ENCODE measurements around the gene TERB1. TPM values are rescaled to one million over a fixed set of nuclear protein-coding genes. Genes with fewer than 3 reads are reported as not detected.

Gene TERB1
- polyA plus RNA-seq, 1 of the 3 experiments (the other 2 are of a cell fraction) = 0.08 TPM

- Histone ChIP-seq H3K4me2 (no peak overlapping the region), H3K36me3 (replicated peaks in 1 of 2; ENCODE audit: control insufficient read depth in 1 of 2, insufficient read depth in 2 of 2, low read length in 1 of 2) (peaks cover 7 to 10% of the 10 kb centered on the region in 2 experiments), H3K9ac (no peak overlapping the region), H3K4me3 (ENCODE audit: low read depth in 2 of 2, low read length in 1 of 2) (no peak overlapping the region), H3K27me3 (ENCODE audit: insufficient read depth) (no peaks in the 10 kb centered on the region), H3K9me3 (no peaks in the 10 kb centered on the region), H3F3A (replicated peaks; ENCODE audit: insufficient read depth) (no peaks in the 10 kb centered on the region), H3K27ac (ENCODE audit: low read depth in 2 of 2, low read length in 1 of 2) (no peak overlapping the region), H3K79me2 (ENCODE audit: insufficient read depth) (peaks cover 22% of the 10 kb centered on the region), H4K20me1 (ENCODE audit: insufficient read depth) (peaks cover 16% of the 10 kb centered on the region), H3K4me1 (ENCODE audit: control insufficient read depth in 1 of 2, insufficient read depth in 2 of 2, low read depth in 1 of 2, low read length in 1 of 2) (peaks cover 10 to 16% of the 10 kb centered on the region in 2 experiments; a peak in 2 of 4 replicates), H3K9me2 (no peaks in the 10 kb centered on the region), H2AFZ (ENCODE audit: low read depth) (no peak overlapping the region)
- no peak for DNase-seq
- 90% methylated on average over 2 of the region's 2 CpGs for WGBS (ENCODE audit: low lambda C conversion rate)
- ChIA-PET CTCF (interaction anchor here (1.0 to 1.3 kb wide), 2 partner anchors 26 to 114 kb away, joined by 3 read pairs; no protein-coding TSS in a partner anchor), POLR2A (no interaction called here)
- TF ChIP-seq FOSL2 (IDR thresholded peaks at IDR 0.05; ENCODE audit: borderline replicate concordance, low read depth) = no peak
- no peak for TF ChIP-seq NRF1 (IDR thresholded peaks at IDR 0.05; ENCODE audit: low read depth, low read length)
- no peak for TF ChIP-seq REST (IDR thresholded peaks at IDR 0.05; ENCODE audit: low read depth, low read length)
- TF ChIP-seq MXI1 (IDR thresholded peaks at IDR 0.05; ENCODE audit: low read depth, low read length) = no peak
These were observed 47.2 kb downstream of the TERB1 start for GRCh38 chr16:66754211-66754610.

- no peaks in the 10 kb centered on the region for H3K9me3 ChIP-seq
- ChIA-PET CTCF (interaction anchor here (1.1 to 4.0 kb wide), 10 partner anchors 12 to 115 kb away, joined by 4 to 68 read pairs (median 10); partner anchors contain the start of gene NAE1), POLR2A (no interaction called here)
- no peak overlapping the region for H3K27ac ChIP-seq (ENCODE audit: low read depth in 2 of 2, low read length in 1 of 2)
- H3K36me3 ChIP-seq (replicated peaks in 1 of 2; ENCODE audit: control insufficient read depth in 1 of 2, insufficient read depth in 2 of 2, low read length in 1 of 2) = peaks cover 14 to 22% of the 10 kb centered on the region in 2 experiments
- H3K4me1 ChIP-seq (ENCODE audit: control insufficient read depth in 1 of 2, insufficient read depth in 2 of 2, low read depth in 1 of 2, low read length in 1 of 2) = peaks cover 15 to 17% of the 10 kb centered on the region in 2 experiments; a peak in 2 of 4 replicates
- no peak overlapping the region for H2AFZ ChIP-seq (ENCODE audit: low read depth)
- WGBS (ENCODE audit: low lambda C conversion rate) = 95% methylated on average over 2 of the region's 2 CpGs
- TF ChIP-seq JUND (IDR thresholded peaks at IDR 0.05) = no peak
- no peak for TF ChIP-seq NRF1 (IDR thresholded peaks at IDR 0.05; ENCODE audit: low read depth, low read length)
- TF ChIP-seq MEF2A (IDR thresholded peaks at IDR 0.05; ENCODE audit: borderline replicate concordance, low read depth) = no peak
- no peak for TF ChIP-seq FOXJ3 (CRISPR knock-in tag; IDR thresholded peaks at IDR 0.05)
- TF ChIP-seq RFX5 (IDR thresholded peaks at IDR 0.05; ENCODE audit: low read length) = no peak
- TF ChIP-seq TEAD4 (IDR thresholded peaks at IDR 0.05; ENCODE audit: borderline replicate concordance, insufficient read depth) = no peak
- no peak for TF ChIP-seq YY1 (IDR thresholded peaks at IDR 0.05; ENCODE audit: low read depth)
- no peak for TF ChIP-seq PBX3 (IDR thresholded peaks at IDR 0.05)
- TF ChIP-seq RAD21 (IDR thresholded peaks at IDR 0.05; ENCODE audit: low read length) = no peak
- no peaks in the 10 kb centered on the region for H3K27me3 ChIP-seq (ENCODE audit: insufficient read depth)
- H3K4me3 ChIP-seq (ENCODE audit: low read depth in 2 of 2, low read length in 1 of 2) = no peak overlapping the region
- H3K79me2 ChIP-seq (ENCODE audit: insufficient read depth) = peaks cover 34% of the 10 kb centered on the region
- no peak overlapping the region for H3K9ac ChIP-seq
- peaks cover 25% of the 10 kb centered on the region for H4K20me1 ChIP-seq (ENCODE audit: insufficient read depth)
- H3K9me2 ChIP-seq = no peaks in the 10 kb centered on the region
- no peak overlapping the region for H3K4me2 ChIP-seq
- no peak for DNase-seq
- no peaks in the 10 kb centered on the region for H3F3A ChIP-seq (replicated peaks; ENCODE audit: insufficient read depth)
These were observed 48.4 kb downstream of the TERB1 start for GRCh38 chr16:66752958-66753357.
